ENCODE measurements around the gene PHF21A. TPM values are rescaled to one million over a fixed set of nuclear protein-coding genes. Genes with fewer than 3 reads are reported as not detected.
"Not testable (repeated sequence)": the region's sequence is repeated elsewhere in the genome, so short reads cannot be mapped to it uniquely, and the experiment has no call there.

PHF21A gene
- total RNA-seq, 1 experiment from 2014 or later = 5.9 TPM

- no peak for DNase-seq (ENCODE audit: low spot score)
These were observed 84.3 kb downstream of the PHF21A start for GRCh38 chr11:46036969-46037368.

DNA sequence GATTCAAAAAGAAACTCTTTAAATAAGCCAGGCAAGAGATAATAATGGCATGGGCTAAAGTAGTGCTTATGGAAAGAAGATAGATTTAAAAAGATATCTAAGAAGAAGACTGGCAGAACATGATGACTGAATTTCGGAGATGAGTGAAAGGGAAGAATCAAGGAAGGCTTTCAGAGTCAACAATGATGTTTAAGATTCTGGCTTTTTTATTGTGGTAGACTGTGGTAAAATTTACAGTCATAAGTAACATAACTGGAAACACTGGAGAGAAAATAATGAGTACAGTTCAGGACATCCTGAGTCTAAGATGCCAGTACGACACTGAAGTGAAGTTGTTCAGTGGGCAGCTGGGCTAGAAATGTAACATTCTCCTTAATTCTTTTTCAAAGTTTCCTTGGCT is 85.2 kb downstream of the PHF21A start:
- DNase-seq (ENCODE audit: low spot score) = no peak

GRCh38 chr11:46034041-46034440 is 87.2 kb downstream of the PHF21A start:
- no peak for DNase-seq (ENCODE audit: low spot score)

DNA sequence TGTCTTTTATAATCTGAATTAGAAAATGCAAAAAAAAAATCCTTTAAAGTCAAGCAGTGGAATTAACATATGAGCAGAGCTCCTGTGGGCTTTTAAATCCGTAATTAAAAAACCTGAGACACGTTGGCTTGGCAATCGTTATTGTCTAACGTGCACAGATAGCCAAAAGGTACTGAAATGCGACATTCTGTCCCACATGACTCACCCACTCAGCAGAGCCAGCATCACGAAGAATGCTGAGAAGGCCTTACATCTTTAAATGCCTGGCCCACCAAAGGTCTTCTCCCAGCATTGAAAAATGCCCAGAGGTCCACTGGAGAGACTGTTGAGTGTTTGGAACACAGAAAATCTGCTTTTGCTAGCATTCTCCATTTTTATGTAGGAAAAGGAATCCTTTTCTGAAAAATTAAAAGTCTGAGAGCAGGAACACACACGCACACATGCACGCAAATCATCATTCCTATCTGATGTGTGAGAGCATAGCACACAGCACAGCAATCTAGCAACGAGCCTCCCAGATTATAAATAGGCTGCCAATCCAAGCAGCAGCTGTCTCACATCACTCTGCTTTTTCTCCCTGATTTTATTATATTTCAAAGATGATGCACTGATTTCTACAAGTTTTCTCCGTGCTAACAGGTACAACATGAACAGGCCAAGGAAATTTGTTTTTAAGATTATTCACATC is 94.5 kb downstream of the PHF21A start:
- no peak for DNase-seq (ENCODE audit: low spot score)

DNA sequence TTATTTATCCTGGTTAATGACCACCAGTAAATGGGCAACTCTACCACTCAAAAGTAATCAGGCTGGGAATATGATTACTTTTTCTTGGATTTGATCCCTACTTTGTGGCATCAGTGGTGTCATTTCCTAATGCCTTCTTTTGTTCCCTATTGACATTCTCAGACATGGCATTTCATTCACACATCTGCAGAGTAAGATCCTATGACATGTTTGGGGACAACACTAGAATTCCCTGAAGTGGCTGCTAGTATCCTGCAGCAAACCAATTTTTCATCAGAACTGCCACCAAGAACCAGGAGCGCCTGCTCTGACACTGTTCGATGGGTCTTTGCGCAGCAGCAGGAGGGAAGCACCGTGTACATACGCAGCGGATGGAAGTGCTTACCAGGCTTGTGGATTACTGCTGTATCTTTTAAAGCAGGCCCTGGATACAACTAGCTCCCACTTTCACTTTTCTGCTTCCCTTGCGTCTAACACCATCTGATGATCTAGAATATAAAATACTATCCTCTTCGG is 101.1 kb downstream of the PHF21A start:
- DNase-seq (ENCODE audit: low spot score) = no peak

DNA sequence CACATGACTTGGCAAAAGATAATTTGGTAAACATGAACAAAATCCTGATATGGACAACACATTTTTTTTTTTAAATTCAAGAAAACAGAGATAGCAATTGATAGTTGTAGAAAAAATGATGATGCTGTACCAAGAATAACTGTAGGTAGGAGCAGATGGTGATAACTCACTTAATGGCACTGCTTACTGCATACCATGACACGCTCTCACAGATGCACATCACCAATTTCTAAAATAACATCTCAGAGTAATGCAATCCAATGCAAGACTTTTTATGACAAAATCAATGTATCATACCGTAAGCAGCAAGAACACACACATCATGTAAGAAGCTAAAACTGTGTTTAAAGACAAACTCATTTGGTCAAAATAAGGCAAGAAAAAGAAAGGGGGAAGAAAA is 102.6 kb downstream of the PHF21A start:
- no peak for DNase-seq (ENCODE audit: low spot score)

DNA sequence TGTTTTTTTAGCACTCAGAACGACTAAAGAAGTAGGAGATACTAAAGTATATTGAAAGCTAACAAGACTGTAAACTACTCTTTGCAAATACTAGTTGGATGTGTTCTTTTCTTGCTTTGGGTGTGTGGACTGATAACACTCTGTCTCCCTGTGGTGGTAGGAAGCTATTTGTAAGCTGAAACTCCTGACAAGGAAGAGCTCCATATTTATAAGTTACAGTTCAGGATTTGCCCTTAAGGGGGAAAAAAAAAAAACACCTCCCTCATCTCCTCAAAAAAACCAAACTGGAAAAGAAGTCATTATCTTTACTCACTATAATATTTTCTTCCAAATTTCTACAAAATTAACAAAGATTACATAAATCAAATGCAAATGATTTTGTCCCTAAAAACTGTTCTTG is 103.9 kb downstream of the PHF21A start:
- no peak for DNase-seq (ENCODE audit: low spot score)

DNA sequence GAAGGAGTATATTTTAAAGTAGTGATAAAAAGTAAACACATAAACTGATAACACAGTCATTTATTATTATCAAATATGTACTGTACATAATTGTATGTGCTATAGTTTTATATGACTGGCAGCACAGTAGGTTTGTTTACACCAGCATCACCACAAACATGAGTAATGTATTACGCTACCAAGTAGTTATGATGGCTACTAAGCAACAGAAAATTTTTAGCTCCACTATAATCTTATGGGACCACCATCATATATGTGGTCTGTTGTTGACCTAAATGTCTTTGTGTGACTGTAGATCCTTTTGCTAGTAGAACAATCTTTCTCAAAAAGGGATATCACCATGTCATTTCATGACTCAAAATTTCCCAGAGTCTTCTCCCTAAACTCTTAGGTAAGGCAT is 105.3 kb downstream of the PHF21A start:
- no peak for DNase-seq (ENCODE audit: low spot score)

- not testable (repeated sequence) for DNase-seq (ENCODE audit: low spot score)
These were observed 107.1 kb downstream of the PHF21A start for GRCh38 chr11:46014168-46014567.

- no peak for DNase-seq (ENCODE audit: low spot score)
These were observed 109.1 kb downstream of the PHF21A start for GRCh38 chr11:46012185-46012584.

- DNase-seq (ENCODE audit: low spot score) = no peak
These were observed 111.2 kb downstream of the PHF21A start for GRCh38 chr11:46010100-46010499.

- DNase-seq (ENCODE audit: low spot score) = no peak
These were observed 111.6 kb downstream of the PHF21A start for GRCh38 chr11:46009647-46010046.

DNA sequence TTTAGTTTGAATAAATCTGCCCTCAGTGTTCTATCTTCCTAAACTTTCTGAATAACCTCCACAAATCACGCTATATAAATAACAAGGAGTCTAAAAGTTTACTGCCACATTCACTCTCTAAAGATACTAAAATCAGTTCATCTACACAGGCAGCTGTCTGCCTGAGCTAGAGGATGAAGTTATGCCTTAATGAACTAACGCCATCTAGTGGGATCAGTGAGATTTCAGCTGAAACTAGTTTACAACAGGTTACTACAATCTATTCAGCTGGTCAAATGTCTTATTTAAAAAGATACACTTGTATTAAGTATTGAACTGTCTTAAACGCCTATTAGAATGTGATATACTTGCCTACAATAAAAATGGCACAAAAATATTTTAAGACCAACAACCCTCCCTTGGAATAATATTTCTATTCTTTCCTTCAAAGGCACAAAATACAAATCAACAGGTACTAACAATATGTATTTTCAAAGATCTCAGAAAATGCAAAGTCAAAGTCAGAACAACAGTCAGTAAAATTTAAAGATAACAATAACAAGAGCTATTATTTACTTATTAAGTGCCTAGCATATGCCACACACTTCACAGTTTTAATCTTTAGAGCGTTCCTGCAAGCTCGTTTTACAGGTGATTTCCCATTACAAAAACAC is 114.7 kb downstream of the PHF21A start:
- DNase-seq (ENCODE audit: low spot score) = peak; percentile 94

DNA sequence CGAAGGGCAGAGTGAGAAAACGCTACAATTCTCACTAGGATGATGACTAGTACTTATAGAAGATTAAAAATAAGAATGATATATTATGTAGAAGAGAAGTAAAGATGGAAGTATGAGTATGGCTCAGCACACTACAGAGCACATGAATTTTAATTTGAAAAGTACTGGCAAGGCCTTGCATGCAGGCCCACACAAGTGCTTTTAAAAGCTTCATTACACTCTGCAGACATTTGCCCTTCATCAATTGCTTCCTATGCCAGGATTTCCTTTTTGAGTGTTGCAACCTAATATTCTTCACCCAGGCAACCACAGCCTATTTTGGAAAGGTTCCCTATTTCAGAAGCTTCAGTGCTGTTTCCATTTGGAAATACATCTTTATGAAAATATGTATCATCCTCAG is 117.7 kb downstream of the PHF21A start:
- DNase-seq (ENCODE audit: low spot score) = no peak

GRCh38 chr11:46002189-46002588 is 119.1 kb downstream of the PHF21A start:
- no peak for DNase-seq (ENCODE audit: low spot score)

GRCh38 chr11:46001448-46001914 is 119.8 kb downstream of the PHF21A start:
- DNase-seq (ENCODE audit: low spot score) = no peak

GRCh38 chr11:45997599-45997998 is 123.7 kb downstream of the PHF21A start:
- DNase-seq (ENCODE audit: low spot score) = no peak

DNA sequence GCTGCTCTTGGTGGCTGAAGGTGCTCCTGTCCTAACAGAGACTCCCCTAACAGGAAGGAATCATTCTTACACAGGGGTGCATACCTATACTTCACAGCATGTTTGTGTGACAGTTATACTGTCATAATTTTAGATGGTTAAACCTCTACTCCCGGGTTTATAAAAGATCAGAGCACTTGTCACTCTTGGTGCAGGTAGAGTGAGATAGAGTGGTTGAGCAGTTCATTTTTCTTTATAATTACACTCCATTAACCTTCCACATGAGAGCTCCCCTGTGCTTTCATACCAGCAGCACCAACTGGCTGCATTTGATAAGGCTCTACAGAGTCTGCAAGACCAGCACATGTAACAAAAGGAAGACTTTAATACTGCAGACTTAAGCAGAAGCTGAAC is 125.9 kb downstream of the PHF21A start:
- no peak for DNase-seq (ENCODE audit: low spot score)

DNA sequence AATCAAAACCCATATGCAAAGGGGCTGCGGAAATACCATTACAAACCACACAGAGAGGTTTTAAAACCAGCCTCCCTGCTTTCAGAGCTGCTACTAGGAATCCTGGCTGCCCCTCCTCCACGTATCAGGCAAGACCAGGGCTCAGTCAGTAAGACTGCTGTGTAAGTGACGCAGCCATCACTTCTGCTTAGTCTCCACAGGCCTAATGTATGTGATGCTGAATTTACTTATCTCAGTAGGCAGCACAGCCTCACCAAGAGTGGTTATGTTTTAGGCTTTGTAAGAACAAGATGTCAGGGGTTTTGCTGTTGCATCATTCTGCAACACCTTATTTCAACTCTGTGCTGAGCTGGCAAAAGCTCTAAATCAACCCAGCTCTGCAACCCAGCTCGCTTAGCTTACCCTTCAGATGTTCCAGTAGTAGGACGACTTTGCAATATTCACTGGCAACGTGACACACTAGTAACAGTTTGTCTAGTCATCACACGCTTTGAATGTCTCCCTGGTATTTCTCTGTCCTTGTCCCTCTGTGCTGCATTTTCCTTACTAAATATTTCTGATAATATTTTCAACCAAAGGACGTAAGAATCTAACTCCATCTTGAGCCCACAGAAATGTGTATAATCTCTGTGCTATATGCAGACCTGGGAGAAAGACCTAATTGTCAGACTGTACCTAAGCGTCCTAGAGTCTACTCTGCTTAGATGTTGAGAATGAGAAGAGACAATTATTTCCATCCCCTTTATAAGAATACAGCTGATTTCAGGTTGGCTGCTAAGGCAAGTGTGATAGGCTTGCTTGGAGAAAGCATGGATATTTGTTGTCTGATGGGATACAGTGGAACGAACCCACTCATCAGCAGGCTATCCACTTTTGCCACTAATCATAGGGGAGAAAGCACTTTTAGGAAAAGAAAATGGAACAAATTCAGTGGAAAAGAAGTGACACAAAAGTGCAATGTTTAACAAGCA is 126.6 kb downstream of the PHF21A start:
- DNase-seq (ENCODE audit: low spot score) = no peak

GRCh38 chr11:45993531-45994001 is 127.7 kb downstream of the PHF21A start:
- DNase-seq (ENCODE audit: low spot score) = no peak

DNA sequence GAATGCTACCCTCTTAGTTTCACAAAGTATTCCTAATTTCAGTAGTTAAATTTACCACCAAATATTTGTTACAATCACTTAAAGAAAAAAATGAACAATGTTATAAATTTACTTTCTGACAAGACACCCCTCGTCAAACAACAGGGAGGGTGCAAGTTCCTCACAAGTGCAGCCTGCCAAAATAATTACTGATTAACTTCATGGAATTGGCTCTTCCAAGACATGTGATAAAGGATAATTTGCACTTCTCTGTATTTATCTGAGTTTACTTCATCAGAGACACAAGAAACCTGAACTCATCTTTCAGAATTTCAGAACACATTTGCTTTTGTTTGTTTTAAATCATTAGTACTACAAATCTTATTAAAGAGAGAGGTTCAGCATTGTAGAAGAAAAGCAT is 132.3 kb downstream of the PHF21A start:
- no peak for DNase-seq (ENCODE audit: low spot score)

- no peak for DNase-seq (ENCODE audit: low spot score)
These were observed 136.0 kb downstream of the PHF21A start for GRCh38 chr11:45985212-45985611.
